ENCODE measurements around the gene CITED4.
A peak's percentile ranks its signal among the peaks of the same experiment; 100 is the strongest.
"Not testable (repeated sequence)": the region's sequence is repeated elsewhere in the genome, so short reads cannot be mapped to it uniquely, and the experiment has no call there.

The CITED4 gene

GRCh38 chr1:40898431-40898901 lies 36.3 kb upstream of the CITED4 start:
- no peak overlapping the region for H3K4me3 ChIP-seq (ENCODE audit: extremely low read depth, insufficient read depth, low read length, poor library complexity, severe bottlenecking)
- 84 to 93% methylated on average over 2 to 3 of the region's 4 CpGs for WGBS, 2 experiments (ENCODE audit: insufficient coverage in 2 of 2)
- no peak overlapping the region for H3K27ac ChIP-seq (ENCODE audit: low read depth, low read length, severe bottlenecking)
- no peaks in the 10 kb centered on the region for H3K36me3 ChIP-seq (ENCODE audit: control insufficient read depth, insufficient read depth, low read length)
- H3K4me1 ChIP-seq (ENCODE audit: control insufficient read depth, insufficient read depth, low read length, poor library complexity, severe bottlenecking), result peaks cover 4% of the 10 kb centered on the region
- H3K9me3 ChIP-seq (ENCODE audit: control insufficient read depth, low read length), result peaks cover 17% of the 10 kb centered on the region

- 92 to 98% methylated on average over 4 of the region's 4 CpGs for WGBS, 2 experiments (ENCODE audit: insufficient coverage in 2 of 2)
- Histone ChIP-seq H3K36me3 (ENCODE audit: control insufficient read depth, insufficient read depth, low read length) (no peaks in the 10 kb centered on the region), H3K27ac (ENCODE audit: low read depth, low read length, severe bottlenecking) (peak overlapping the region; percentile 6), H3K9me3 (ENCODE audit: control insufficient read depth, low read length) (peaks cover 21% of the 10 kb centered on the region), H3K4me3 (ENCODE audit: extremely low read depth, insufficient read depth, low read length, poor library complexity, severe bottlenecking) (no peak overlapping the region), H3K4me1 (ENCODE audit: control insufficient read depth, insufficient read depth, low read length, poor library complexity, severe bottlenecking) (peaks cover 4% of the 10 kb centered on the region)
These were observed 35.4 kb upstream of the CITED4 start for GRCh38 chr1:40897513-40897912.

GRCh38 chr1:40896482-40896881 lies 34.3 kb upstream of the CITED4 start:
- no peaks in the 10 kb centered on the region for H3K36me3 ChIP-seq (ENCODE audit: control insufficient read depth, insufficient read depth, low read length)
- peaks cover 21% of the 10 kb centered on the region for H3K9me3 ChIP-seq (ENCODE audit: control insufficient read depth, low read length)
- 80 to 91% methylated on average over 3 of the region's 3 CpGs for WGBS, 2 experiments (ENCODE audit: insufficient coverage in 2 of 2)

GRCh38 chr1:40895601-40896000 lies 33.4 kb upstream of the CITED4 start:
- Histone ChIP-seq H3K4me1 (ENCODE audit: control insufficient read depth, insufficient read depth, low read length, poor library complexity, severe bottlenecking) (no peaks in the 10 kb centered on the region), H3K9me3 (ENCODE audit: control insufficient read depth, low read length) (peaks cover 21% of the 10 kb centered on the region), H3K36me3 (ENCODE audit: control insufficient read depth, insufficient read depth, low read length) (no peaks in the 10 kb centered on the region), H3K4me3 (ENCODE audit: extremely low read depth, insufficient read depth, low read length, poor library complexity, severe bottlenecking) (no peak overlapping the region), H3K27ac (ENCODE audit: low read depth, low read length, severe bottlenecking) (no peak overlapping the region)
- WGBS, 2 experiments (ENCODE audit: insufficient coverage in 2 of 2), result 88% methylated on average over 1 of the region's 1 CpG; no CpG with 5 or more reads in 1 of the 2 experiments

More at GRCh38 chr1:40896482-40896881, 34.3 kb upstream of the CITED4 start:
- no peak overlapping the region for H3K27ac ChIP-seq (ENCODE audit: low read depth, low read length, severe bottlenecking)
- no peak overlapping the region for H3K4me3 ChIP-seq (ENCODE audit: extremely low read depth, insufficient read depth, low read length, poor library complexity, severe bottlenecking)
- H3K4me1 ChIP-seq (ENCODE audit: control insufficient read depth, insufficient read depth, low read length, poor library complexity, severe bottlenecking), result no peaks in the 10 kb centered on the region

DNA sequence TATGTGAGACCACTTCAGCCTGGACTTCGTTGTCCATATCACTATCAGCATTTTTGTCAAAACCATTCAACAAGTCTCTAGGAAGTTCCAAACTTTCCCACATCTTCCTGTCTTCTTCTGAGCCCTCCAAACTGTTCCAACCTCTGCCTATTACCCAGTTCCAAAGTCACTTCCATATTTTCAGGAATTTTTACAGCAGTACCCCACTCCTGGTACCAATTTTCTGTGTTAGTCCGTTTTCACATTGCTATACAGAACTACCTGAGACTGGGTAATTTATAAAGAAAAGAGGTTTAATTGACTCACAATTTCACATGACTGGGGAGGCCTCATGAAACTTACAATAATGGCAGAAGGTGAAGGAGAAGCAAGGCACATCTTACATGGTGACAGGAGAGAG lies 32.7 kb upstream of the CITED4 start:
- not testable (repeated sequence) for H3K4me1 ChIP-seq (ENCODE audit: control insufficient read depth, insufficient read depth, low read length, poor library complexity, severe bottlenecking); H3K36me3 ChIP-seq (ENCODE audit: control insufficient read depth, insufficient read depth, low read length); H3K4me3 ChIP-seq (ENCODE audit: extremely low read depth, insufficient read depth, low read length, poor library complexity, severe bottlenecking); H3K27ac ChIP-seq (ENCODE audit: low read depth, low read length, severe bottlenecking)
- WGBS, 2 experiments (ENCODE audit: insufficient coverage in 2 of 2), result 91 to 100% methylated on average over 1 to 2 of the region's 2 CpGs
- peaks cover 21% of the 10 kb centered on the region for H3K9me3 ChIP-seq (ENCODE audit: control insufficient read depth, low read length)

DNA sequence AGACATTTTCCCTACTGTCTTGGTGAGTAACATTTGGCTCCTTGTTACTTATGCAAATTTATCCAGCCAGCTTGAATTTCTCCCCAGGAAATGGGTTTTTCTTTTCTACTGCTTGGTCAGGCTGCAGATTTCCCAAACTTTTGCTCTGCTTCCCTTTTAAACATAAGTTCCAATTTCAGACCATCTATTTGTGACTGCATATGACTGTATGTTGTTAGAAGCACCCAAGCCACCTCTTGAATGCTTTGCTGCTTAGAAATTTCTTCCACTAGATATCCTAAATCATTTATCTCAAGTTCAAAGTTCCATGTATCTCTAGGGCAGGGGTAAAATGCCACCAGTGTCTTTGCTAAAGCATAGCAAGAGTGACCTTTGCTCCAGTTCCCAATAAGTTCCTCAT lies 32.3 kb upstream of the CITED4 start:
- Histone ChIP-seq H3K36me3 (ENCODE audit: control insufficient read depth, insufficient read depth, low read length) (no peaks in the 10 kb centered on the region), H3K9me3 (ENCODE audit: control insufficient read depth, low read length) (peaks cover 21% of the 10 kb centered on the region), H3K27ac (ENCODE audit: low read depth, low read length, severe bottlenecking) (no peak overlapping the region), H3K4me1 (ENCODE audit: control insufficient read depth, insufficient read depth, low read length, poor library complexity, severe bottlenecking) (no peaks in the 10 kb centered on the region), H3K4me3 (ENCODE audit: extremely low read depth, insufficient read depth, low read length, poor library complexity, severe bottlenecking) (no peak overlapping the region)

DNA sequence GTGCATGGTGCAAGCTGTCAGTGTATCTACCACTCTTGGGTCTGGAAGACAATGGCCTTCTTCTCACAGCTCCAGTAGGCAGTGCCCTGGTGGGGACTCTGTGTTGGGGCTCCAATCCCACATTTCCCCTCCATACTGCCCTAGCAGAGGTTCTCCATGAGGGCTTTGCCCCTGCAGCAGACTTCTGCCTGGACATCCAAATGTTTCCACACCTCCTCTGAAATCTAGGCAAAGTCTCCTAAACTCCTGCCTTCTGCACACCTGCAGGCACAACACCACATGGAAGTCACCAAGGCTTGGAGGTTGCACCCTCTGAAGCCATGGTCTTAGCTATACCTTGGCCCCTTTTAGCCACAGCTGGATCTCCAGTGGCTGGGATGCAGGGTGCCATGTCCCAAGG lies 31.8 kb upstream of the CITED4 start:
- no peaks in the 10 kb centered on the region for H3K36me3 ChIP-seq (ENCODE audit: control insufficient read depth, insufficient read depth, low read length)
- H3K4me1 ChIP-seq (ENCODE audit: control insufficient read depth, insufficient read depth, low read length, poor library complexity, severe bottlenecking), result no peaks in the 10 kb centered on the region
- peaks cover 21% of the 10 kb centered on the region for H3K9me3 ChIP-seq (ENCODE audit: control insufficient read depth, low read length)
- no peak overlapping the region for H3K4me3 ChIP-seq (ENCODE audit: extremely low read depth, insufficient read depth, low read length, poor library complexity, severe bottlenecking)
- H3K27ac ChIP-seq (ENCODE audit: low read depth, low read length, severe bottlenecking), result no peak overlapping the region

- H3K27ac ChIP-seq (ENCODE audit: low read depth, low read length, severe bottlenecking), result no peak overlapping the region
- no peak overlapping the region for H3K4me3 ChIP-seq (ENCODE audit: extremely low read depth, insufficient read depth, low read length, poor library complexity, severe bottlenecking)
- 71 to 83% methylated on average over 1 of the region's 2 CpGs for WGBS, 2 experiments (ENCODE audit: insufficient coverage in 2 of 2)
- H3K36me3 ChIP-seq (ENCODE audit: control insufficient read depth, insufficient read depth, low read length), result no peaks in the 10 kb centered on the region
- H3K9me3 ChIP-seq (ENCODE audit: control insufficient read depth, low read length), result peaks cover 21% of the 10 kb centered on the region
- H3K4me1 ChIP-seq (ENCODE audit: control insufficient read depth, insufficient read depth, low read length, poor library complexity, severe bottlenecking), result no peaks in the 10 kb centered on the region
These were observed 30.2 kb upstream of the CITED4 start for GRCh38 chr1:40892354-40892753.

GRCh38 chr1:40890771-40891170 lies 28.6 kb upstream of the CITED4 start:
- Histone ChIP-seq H3K36me3 (ENCODE audit: control insufficient read depth, insufficient read depth, low read length) (no peaks in the 10 kb centered on the region), H3K4me3 (ENCODE audit: extremely low read depth, insufficient read depth, low read length, poor library complexity, severe bottlenecking) (no peak overlapping the region), H3K27ac (ENCODE audit: low read depth, low read length, severe bottlenecking) (no peak overlapping the region), H3K9me3 (ENCODE audit: control insufficient read depth, low read length) (peaks cover 21% of the 10 kb centered on the region), H3K4me1 (ENCODE audit: control insufficient read depth, insufficient read depth, low read length, poor library complexity, severe bottlenecking) (no peaks in the 10 kb centered on the region)
- WGBS, 2 experiments (ENCODE audit: insufficient coverage in 2 of 2), result 90 to 100% methylated on average over 1 of the region's 2 CpGs

DNA sequence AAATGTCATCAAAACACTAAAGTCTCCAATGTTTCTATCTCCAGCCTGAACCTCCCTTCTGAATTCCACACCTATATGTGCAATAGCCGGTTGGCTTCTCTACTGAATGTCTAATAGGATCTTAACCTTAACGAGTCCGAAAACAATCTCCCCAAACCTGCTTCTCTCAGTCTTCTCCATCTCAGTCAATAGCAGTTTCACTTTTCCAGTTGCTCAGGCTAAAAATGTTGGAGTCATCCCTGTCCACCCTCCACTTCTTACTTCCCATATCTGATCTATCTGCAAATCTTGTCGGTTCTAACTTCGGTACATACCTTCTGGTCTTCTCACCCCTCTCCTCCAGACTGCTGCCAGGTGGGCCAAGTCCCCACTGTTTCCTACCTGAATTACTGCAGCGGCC lies 25.5 kb upstream of the CITED4 start:
- no peaks in the 10 kb centered on the region for H3K9me3 ChIP-seq (ENCODE audit: control insufficient read depth, low read length)
- no peak overlapping the region for H3K4me3 ChIP-seq (ENCODE audit: extremely low read depth, insufficient read depth, low read length, poor library complexity, severe bottlenecking)
- no peaks in the 10 kb centered on the region for H3K36me3 ChIP-seq (ENCODE audit: control insufficient read depth, insufficient read depth, low read length)
- WGBS, 2 experiments (ENCODE audit: insufficient coverage in 2 of 2), result 87 to 95% methylated on average over 6 of the region's 6 CpGs
- no peak overlapping the region for H3K27ac ChIP-seq (ENCODE audit: low read depth, low read length, severe bottlenecking)
- no peaks in the 10 kb centered on the region for H3K4me1 ChIP-seq (ENCODE audit: control insufficient read depth, insufficient read depth, low read length, poor library complexity, severe bottlenecking)

DNA sequence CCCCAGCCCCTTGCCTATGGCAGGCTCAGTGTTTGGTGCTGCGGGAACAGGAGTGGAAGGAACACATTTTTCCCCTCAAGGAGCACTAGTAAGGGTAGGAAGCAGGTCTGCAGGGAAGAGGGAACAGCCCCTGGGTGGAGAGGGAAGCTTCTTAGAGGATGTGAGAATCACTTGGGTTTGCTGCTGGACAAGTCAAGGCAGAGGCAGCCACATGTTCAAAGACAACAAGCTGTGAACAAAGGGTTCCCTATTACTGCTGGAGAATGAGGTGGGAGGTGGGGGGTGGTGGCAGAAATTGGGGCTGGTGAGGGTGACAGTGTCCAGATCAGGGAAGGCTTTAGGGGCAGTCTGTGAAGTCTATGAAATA lies 24.8 kb upstream of the CITED4 start:
- no peaks in the 10 kb centered on the region for H3K9me3 ChIP-seq (ENCODE audit: control insufficient read depth, low read length)
- no peaks in the 10 kb centered on the region for H3K4me1 ChIP-seq (ENCODE audit: control insufficient read depth, insufficient read depth, low read length, poor library complexity, severe bottlenecking)
- no peak overlapping the region for H3K27ac ChIP-seq (ENCODE audit: low read depth, low read length, severe bottlenecking)
- H3K4me3 ChIP-seq (ENCODE audit: extremely low read depth, insufficient read depth, low read length, poor library complexity, severe bottlenecking), result no peak overlapping the region
- no peaks in the 10 kb centered on the region for H3K36me3 ChIP-seq (ENCODE audit: control insufficient read depth, insufficient read depth, low read length)
- 80 to 100% methylated on average over 1 of the region's 1 CpG for WGBS, 2 experiments (ENCODE audit: insufficient coverage in 2 of 2)

Data from mesodermal cell (in vitro differentiated cells).